HCT116 (cell line): ENCODE data around the gene CNTNAP5.

Experiments used
- POLR2AphosphoS5 ChIP-seq: IDR thresholded peaks from 2 replicates; pipeline ENCODE4 v1.6.1; 2011; ENCODE audit warnings: mild to moderate bottlenecking, low read depth, low read length, moderate library complexity
- SRF ChIP-seq: IDR thresholded peaks from 2 replicates; pipeline ENCODE4 v1.6.1; 2012; ENCODE audit warnings: low read depth

GRCh38 chr2:124092651-124093050 lies 67.6 kb downstream of the CNTNAP5 start:
- no peak for TF ChIP-seq POLR2AphosphoS5
- TF ChIP-seq SRF, result no peak
